Activated B cell treated with CpG ODN at 0.5 μM for 24 hours (primary cell): ENCODE data around the gene TTYH1. TPM values are rescaled to one million over a fixed set of nuclear protein-coding genes. Genes with fewer than 3 reads are reported as not detected.

Source experiments
- ATAC-seq: fragments of 200-7000 bp; cut with Tn5 transposase; one replicate; pipeline ENCODE4 v1.10.0; 2021; ENCODE audit warnings: low read depth, mild to moderate bottlenecking, moderate library complexity
- CTCF ChIA-PET: fragments of 350-600 bp; sonication (Branson Sonifier 250); formaldehyde crosslinking; loops from one replicate; lab custom pipeline; 2021; ENCODE audit warnings: antibody characterized with exemption; lab: Charles Lee
- POLR2A ChIA-PET: fragments of 350-600 bp; sonication (Branson Sonifier 250); formaldehyde crosslinking; loops from one replicate; lab custom pipeline; 2021; ENCODE audit warnings: antibody characterized with exemption; lab: Charles Lee
- DNase-seq: peaks from one replicate; pipeline ENCODE4 v3.0.0; 2022
- H3K27ac Mint-ChIP-seq: one replicate; pipeline ENCODE4 v1.8.0; 2020; ENCODE audit warnings: mixed read lengths
- H3K27me3 Mint-ChIP-seq: one replicate; pipeline ENCODE4 v1.8.0; 2021; ENCODE audit warnings: mixed read lengths
- H3K36me3 Mint-ChIP-seq: one replicate; pipeline ENCODE4 v1.8.0; 2021; ENCODE audit warnings: low read depth, mixed read lengths
- H3K4me1 Mint-ChIP-seq: one replicate; pipeline ENCODE4 v1.8.0; 2021; ENCODE audit warnings: mixed read lengths
- H3K4me3 Mint-ChIP-seq: one replicate; pipeline ENCODE4 v1.8.0; 2020; ENCODE audit warnings: mild to moderate bottlenecking, mixed read lengths
- H3K9me3 Mint-ChIP-seq: one replicate; pipeline ENCODE4 v1.8.0; 2020; ENCODE audit warnings: mixed read lengths
- CTCF ChIP-seq: fragments of 200-600 bp; IDR thresholded peaks from one replicate; pipeline ENCODE4 v1.8.0; 2022; ENCODE audit warnings: antibody characterized with exemption, mild to moderate bottlenecking
- intact Hi-C: fragments of 100-400 bp; cut with micrococcal nuclease; formaldehyde crosslinking; loops from one replicate; pipeline ENCODE4 v1.15.1; 2024
- total RNA-seq: library from RNA; stranded (reverse); gene quantifications from 2 replicates; pipeline ENCODE4 v1.2.3, GENCODE V29; 2022

TTYH1 gene
- total RNA-seq, 1 donor from 2014 or later: not detected

GRCh38 chr19:54482889-54483288 lies 67.6 kb downstream of the TTYH1 start:
- H3K4me3 Mint-ChIP-seq: no peak overlapping the region
- peaks cover 20% of the 10 kb centered on the region for H3K4me1 Mint-ChIP-seq
- no peak for ATAC-seq
- TF ChIP-seq CTCF: no peak
- no peak for DNase-seq
- ChIA-PET POLR2A (no interaction called here), CTCF (interaction anchor here (1.7 to 3.9 kb wide), 3 partner anchors 171 to 194 kb away, joined by 12 to 48 read pairs (median 15); no protein-coding TSS in a partner anchor)
- intact Hi-C loops: no loop called here
- no peaks in the 10 kb centered on the region for H3K9me3 Mint-ChIP-seq
- H3K27me3 Mint-ChIP-seq: peaks cover 27% of the 10 kb centered on the region
- H3K36me3 Mint-ChIP-seq: no peaks in the 10 kb centered on the region
- H3K27ac Mint-ChIP-seq: no peak overlapping the region

GRCh38 chr19:54484451-54484850 lies 69.2 kb downstream of the TTYH1 start:
- POLR2A ChIA-PET: no interaction called here
- Mint-ChIP-seq H3K36me3 (no peaks in the 10 kb centered on the region), H3K9me3 (no peaks in the 10 kb centered on the region), H3K27ac (no peak overlapping the region), H3K27me3 (peaks cover 20% of the 10 kb centered on the region), H3K4me3 (no peak overlapping the region), H3K4me1 (peaks cover 19% of the 10 kb centered on the region)
- ATAC-seq (no peak), DNase-seq (no peak)
- intact Hi-C loops: no loop called here
- TF ChIP-seq CTCF: no peak
- CTCF ChIA-PET: no interaction called here

GRCh38 chr19:54485851-54486250 lies 70.6 kb downstream of the TTYH1 start:
- no peaks in the 10 kb centered on the region for H3K36me3 Mint-ChIP-seq
- POLR2A ChIA-PET: interaction anchor here (0.7 kb wide), 1 partner anchor 12 kb away, joined by 3 read pairs; no protein-coding TSS in a partner anchor
- H3K4me3 Mint-ChIP-seq: no peak overlapping the region
- H3K4me1 Mint-ChIP-seq: peaks cover 17% of the 10 kb centered on the region
- H3K27me3 Mint-ChIP-seq: peaks cover 21% of the 10 kb centered on the region
- intact Hi-C loops: no loop called here
- no peak for DNase-seq
- no peak overlapping the region for H3K27ac Mint-ChIP-seq
- ATAC-seq: no peak
- no peak for TF ChIP-seq CTCF
- no peaks in the 10 kb centered on the region for H3K9me3 Mint-ChIP-seq
- CTCF ChIA-PET: interaction anchor here (0.6 to 1.0 kb wide), 3 partner anchors 147 to 191 kb away, joined by 3 to 4 read pairs (median 3); no protein-coding TSS in a partner anchor

Other genes starting within 250 kb of the TTYH1 start
- not detected in 2 replicates for gene TMC4, start 242.3 kb upstream of the TTYH1 start, total RNA-seq
- 15.2 and 21.4 TPM in 2 replicates for gene MBOAT7, start 225.9 kb upstream of the TTYH1 start, total RNA-seq
- gene TSEN34, start 224.2 kb upstream of the TTYH1 start, total RNA-seq: 15.0 and 19.4 TPM in 2 replicates
- gene RPS9, start 214.6 kb upstream of the TTYH1 start, total RNA-seq: 1,946 and 2,185 TPM in 2 replicates
- gene LILRB3, start 192.5 kb upstream of the TTYH1 start, total RNA-seq: 0.37 and 1.1 TPM in 2 replicates
- not detected in 2 replicates for gene LILRA6, start 172.7 kb upstream of the TTYH1 start, total RNA-seq
- 0.24 and 0.38 TPM in 2 replicates for gene LILRB5, start 158.2 kb upstream of the TTYH1 start, total RNA-seq
- gene LILRB2, start 134.4 kb upstream of the TTYH1 start, total RNA-seq: 7.6 and 7.9 TPM in 2 replicates
- gene LILRA5, start 102.3 kb upstream of the TTYH1 start, total RNA-seq: 1.3 and 1.9 TPM in 2 replicates
- gene LILRA4, start 76.3 kb upstream of the TTYH1 start, total RNA-seq: 26.3 and 26.6 TPM in 2 replicates
- 30.5 and 31.0 TPM in 2 replicates for gene LAIR1, start 50.5 kb upstream of the TTYH1 start, total RNA-seq
- 296 and 363 TPM in 2 replicates for gene LENG8, start 33.7 kb downstream of the TTYH1 start, total RNA-seq
- gene LENG9, start 48.3 kb downstream of the TTYH1 start, total RNA-seq: 6.3 and 8.5 TPM in 2 replicates
- gene CDC42EP5, start 57.8 kb downstream of the TTYH1 start, total RNA-seq: not detected in 2 replicates
- not detected in 2 replicates for gene LAIR2, start 87.4 kb downstream of the TTYH1 start, total RNA-seq
- gene LILRA2, start 158.3 kb downstream of the TTYH1 start, total RNA-seq: 0.22 TPM in 1 of 2 replicates, not detected in the other
- 0.11 and 0.15 TPM in 2 replicates for gene LILRA1, start 178.2 kb downstream of the TTYH1 start, total RNA-seq
- gene LILRB1, start 215.0 kb downstream of the TTYH1 start, total RNA-seq: 142 and 171 TPM in 2 replicates
- 0.76 and 1.4 TPM in 2 replicates for gene LILRB4, start 247.5 kb downstream of the TTYH1 start, total RNA-seq